M059J (cell line): ENCODE results near the gene NELL2. TPM values are rescaled to one million over a fixed set of nuclear protein-coding genes. Genes with fewer than 3 reads are reported as not detected.
"Not testable (repeated sequence)": the region's sequence is repeated elsewhere in the genome, so short reads cannot be mapped to it uniquely, and the experiment has no call there.

Experiments used
- DNase-seq: peaks from one replicate; pipeline ENCODE4 v3.0.0-alpha.2; 2012; ENCODE audit warnings: low read depth
- total RNA-seq: library from RNA; depleted of rRNA; stranded (reverse); fragments of >200 nt; shearing (Covaris generic); gene quantifications from 2 replicates; pipeline ENCODE4 v1.2.3, GENCODE V29; 2014

Gene NELL2
- total RNA-seq, 1 experiment from 2014 or later, result 0.25 TPM

GRCh38 chr12:44696542-44696941 lies 179.6 kb downstream of the NELL2 start:
- peak; percentile 18 for DNase-seq

- no peak for DNase-seq
Measured at GRCh38 chr12:44694017-44694416, 182.1 kb downstream of the NELL2 start.

GRCh38 chr12:44689587-44689986 lies 186.5 kb downstream of the NELL2 start:
- DNase-seq, result no peak

GRCh38 chr12:44686821-44687432 lies 189.2 kb downstream of the NELL2 start:
- not testable (repeated sequence) for DNase-seq

GRCh38 chr12:44677724-44678123 lies 198.4 kb downstream of the NELL2 start:
- no peak for DNase-seq

GRCh38 chr12:44674875-44675274 lies 201.2 kb downstream of the NELL2 start:
- no peak for DNase-seq

GRCh38 chr12:44673811-44674210 lies 202.3 kb downstream of the NELL2 start:
- DNase-seq, result no peak

GRCh38 chr12:44672042-44672441 lies 204.1 kb downstream of the NELL2 start:
- no peak for DNase-seq

GRCh38 chr12:44668443-44668842 lies 207.7 kb downstream of the NELL2 start:
- no peak for DNase-seq

- no peak for DNase-seq
Measured at GRCh38 chr12:44667461-44667860, 208.7 kb downstream of the NELL2 start.

- no peak for DNase-seq
Measured at GRCh38 chr12:44663291-44663690, 212.8 kb downstream of the NELL2 start.

GRCh38 chr12:44655846-44656245 lies 220.3 kb downstream of the NELL2 start:
- DNase-seq, result no peak

- no peak for DNase-seq
Measured at GRCh38 chr12:44654646-44655639, 221.2 kb downstream of the NELL2 start.

- no peak for DNase-seq
Measured at GRCh38 chr12:44653861-44654527, 222.1 kb downstream of the NELL2 start.

- DNase-seq, result no peak
Measured at GRCh38 chr12:44649693-44650092, 226.4 kb downstream of the NELL2 start.

GRCh38 chr12:44647917-44648690 lies 228.0 kb downstream of the NELL2 start:
- no peak for DNase-seq

- DNase-seq, result no peak
Measured at GRCh38 chr12:44640427-44641190, 235.5 kb downstream of the NELL2 start.

- DNase-seq, result no peak
Measured at GRCh38 chr12:44637875-44638274, 238.2 kb downstream of the NELL2 start.

- no peak for DNase-seq
Measured at GRCh38 chr12:44628180-44628579, 247.9 kb downstream of the NELL2 start.

GRCh38 chr12:44627387-44628166 lies 248.5 kb downstream of the NELL2 start:
- DNase-seq, result no peak
